Measurements from ENCODE around the gene TBPL1.

Gene TBPL1

DNA sequence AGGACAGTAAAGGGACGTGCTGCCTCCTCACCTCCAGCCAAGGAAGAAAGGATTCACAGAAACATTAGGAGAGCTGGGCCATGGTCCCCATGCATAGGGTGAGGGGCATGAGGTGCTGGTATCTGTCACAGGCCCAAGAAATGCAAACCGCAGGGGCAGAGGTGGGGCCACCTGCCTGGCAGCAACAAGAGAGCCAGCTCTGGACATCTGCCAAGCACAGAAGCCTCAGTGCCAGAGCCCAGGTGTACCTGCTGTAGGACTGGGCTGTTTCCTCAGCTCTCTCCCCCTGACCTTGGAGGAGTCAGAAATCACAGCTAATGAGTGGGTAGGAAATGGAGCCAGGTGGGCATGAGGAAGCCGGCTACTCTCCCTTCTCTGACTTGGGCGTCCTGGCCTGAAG lies 54.1 kb downstream of the TBPL1 start:
- DNase-seq (ENCODE audit: low read depth): no peak

- DNase-seq (ENCODE audit: low read depth): no peak
Observed at GRCh38 chr6:134009876-134010275, 56.9 kb downstream of the TBPL1 start.

GRCh38 chr6:134010400-134010799 lies 57.4 kb downstream of the TBPL1 start:
- DNase-seq (ENCODE audit: low read depth): no peak

DNA sequence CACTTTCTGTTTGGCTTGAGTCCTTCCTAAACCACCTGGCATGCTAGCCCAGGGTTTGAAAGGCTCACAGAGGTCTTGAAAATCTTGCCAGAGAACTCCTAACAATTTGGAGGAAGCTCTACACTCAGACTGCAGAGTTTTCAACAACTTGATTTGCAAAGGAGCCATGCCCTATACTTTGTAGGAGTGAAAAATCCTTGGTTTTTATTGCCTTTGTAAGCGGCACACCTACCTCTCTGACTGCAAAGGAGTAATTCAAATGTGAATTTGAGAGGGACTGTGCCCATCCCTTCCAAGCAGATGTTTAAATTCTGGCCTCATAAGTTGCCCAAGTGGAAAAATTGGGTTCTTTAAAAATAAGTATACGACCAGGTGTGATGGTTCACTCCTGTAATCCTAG lies 58.0 kb downstream of the TBPL1 start:
- no peak for DNase-seq (ENCODE audit: low read depth)

GRCh38 chr6:134014588-134015137 lies 61.6 kb downstream of the TBPL1 start:
- DNase-seq (ENCODE audit: low read depth): no peak

GRCh38 chr6:134015719-134016557 lies 62.9 kb downstream of the TBPL1 start:
- no peak for DNase-seq (ENCODE audit: low read depth)

GRCh38 chr6:134016558-134016814 lies 63.5 kb downstream of the TBPL1 start:
- no peak for DNase-seq (ENCODE audit: low read depth)

- DNase-seq (ENCODE audit: low read depth): no peak
Observed at GRCh38 chr6:134020071-134020470, 67.0 kb downstream of the TBPL1 start.

DNA sequence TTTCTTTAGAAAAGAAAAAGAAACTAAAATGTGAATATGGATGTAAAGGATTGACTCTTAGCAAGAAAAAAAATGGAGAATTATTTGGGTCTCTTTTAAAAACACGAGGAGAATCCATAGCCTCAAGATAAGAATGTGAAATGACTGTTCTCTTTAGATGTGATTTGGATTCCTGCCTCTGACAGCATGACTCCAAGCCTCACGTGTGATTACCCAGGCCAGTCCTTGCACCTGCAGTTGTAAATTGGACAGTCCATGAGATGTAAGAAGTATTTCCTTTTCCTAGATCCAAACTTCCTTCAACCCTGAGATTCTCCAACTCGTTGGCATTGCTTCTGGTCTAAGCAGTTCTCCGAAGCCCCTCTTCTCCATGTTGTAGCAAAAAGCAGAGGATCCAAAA lies 67.5 kb downstream of the TBPL1 start:
- no peak for DNase-seq (ENCODE audit: low read depth)

GRCh38 chr6:134020968-134021367 lies 67.9 kb downstream of the TBPL1 start:
- no peak for DNase-seq (ENCODE audit: low read depth)

GRCh38 chr6:134021396-134022122 lies 68.5 kb downstream of the TBPL1 start:
- no peak for DNase-seq (ENCODE audit: low read depth)

- DNase-seq (ENCODE audit: low read depth): no peak
Observed at GRCh38 chr6:134022650-134023049, 69.6 kb downstream of the TBPL1 start.

- DNase-seq (ENCODE audit: low read depth): no peak
Observed at GRCh38 chr6:134026597-134026996, 73.6 kb downstream of the TBPL1 start.

DNA sequence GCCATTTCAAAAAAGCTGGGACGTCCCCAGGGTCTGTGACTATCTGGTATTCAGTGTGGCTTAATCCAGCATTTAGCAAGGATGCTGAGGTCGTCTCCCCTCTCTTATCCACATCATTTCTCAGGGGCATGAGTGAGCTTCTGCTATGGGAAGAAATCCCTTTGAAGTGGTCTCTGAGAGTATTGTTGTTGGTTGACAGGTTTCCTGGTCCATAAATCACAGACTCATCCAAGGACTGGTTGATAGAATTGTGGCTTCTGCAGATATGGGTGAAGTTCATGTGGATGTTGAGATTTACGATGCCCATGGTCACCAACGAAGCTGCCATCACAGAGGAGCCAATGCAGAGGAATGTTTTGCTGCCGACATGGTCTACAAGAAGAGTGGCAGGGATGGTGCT lies 75.4 kb downstream of the TBPL1 start:
- DNase-seq (ENCODE audit: low read depth): no peak

- no peak for DNase-seq (ENCODE audit: low read depth)
Observed at GRCh38 chr6:134029495-134030455, 76.8 kb downstream of the TBPL1 start.

DNA sequence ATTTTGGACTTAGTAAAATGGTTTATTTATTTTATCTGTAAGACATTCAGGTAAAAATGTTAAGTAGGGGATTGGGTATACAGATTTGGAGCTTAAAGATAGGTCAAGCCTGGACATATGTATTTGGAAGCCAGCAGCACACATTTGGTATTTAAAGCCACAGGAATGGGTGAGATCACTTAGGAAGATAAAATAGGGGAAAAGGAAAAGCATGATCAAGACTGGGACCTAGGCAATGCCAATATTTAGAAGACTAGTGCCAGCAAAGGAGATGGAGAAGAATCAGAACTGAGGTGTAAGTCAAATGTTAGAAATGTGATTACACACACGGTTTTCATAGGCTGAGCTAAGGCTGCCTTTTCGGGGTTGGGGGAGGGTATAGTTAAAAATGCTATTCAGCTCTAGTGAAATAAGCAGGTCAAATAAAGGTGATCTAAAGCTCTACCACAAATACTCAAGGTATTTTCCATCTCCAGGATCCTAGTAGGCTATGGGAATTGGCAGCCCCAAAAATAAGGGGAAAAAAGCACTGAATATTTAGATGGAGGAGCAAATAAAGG lies 78.8 kb downstream of the TBPL1 start:
- no peak for DNase-seq (ENCODE audit: low read depth)

GRCh38 chr6:134034478-134034877 lies 81.5 kb downstream of the TBPL1 start:
- no peak for DNase-seq (ENCODE audit: low read depth)

GRCh38 chr6:134034961-134035822 lies 82.2 kb downstream of the TBPL1 start:
- no peak for DNase-seq (ENCODE audit: low read depth)

- DNase-seq (ENCODE audit: low read depth): no peak
Observed at GRCh38 chr6:134035823-134036296, 82.8 kb downstream of the TBPL1 start.

DNA sequence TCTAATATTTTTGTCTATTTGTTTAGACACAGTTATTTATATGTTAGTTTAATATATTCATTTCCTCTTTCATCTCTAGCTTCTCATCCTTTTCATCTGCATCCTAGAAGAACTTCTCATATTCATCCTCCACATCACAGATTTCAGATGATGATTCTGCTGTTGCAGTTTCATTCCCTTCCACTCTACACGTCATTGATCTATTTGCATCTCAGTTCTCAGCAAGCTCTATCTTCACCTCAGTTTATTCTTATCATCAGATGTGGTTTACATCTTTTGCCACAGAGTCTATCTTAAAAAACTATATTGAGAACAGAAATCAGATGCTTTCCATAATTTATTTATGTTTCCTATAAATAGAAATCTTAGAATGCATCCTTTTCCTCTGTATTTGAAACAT lies 86.1 kb downstream of the TBPL1 start:
- DNase-seq (ENCODE audit: low read depth): no peak
